ENCODE data around the gene DBH.

Gene DBH

DNA sequence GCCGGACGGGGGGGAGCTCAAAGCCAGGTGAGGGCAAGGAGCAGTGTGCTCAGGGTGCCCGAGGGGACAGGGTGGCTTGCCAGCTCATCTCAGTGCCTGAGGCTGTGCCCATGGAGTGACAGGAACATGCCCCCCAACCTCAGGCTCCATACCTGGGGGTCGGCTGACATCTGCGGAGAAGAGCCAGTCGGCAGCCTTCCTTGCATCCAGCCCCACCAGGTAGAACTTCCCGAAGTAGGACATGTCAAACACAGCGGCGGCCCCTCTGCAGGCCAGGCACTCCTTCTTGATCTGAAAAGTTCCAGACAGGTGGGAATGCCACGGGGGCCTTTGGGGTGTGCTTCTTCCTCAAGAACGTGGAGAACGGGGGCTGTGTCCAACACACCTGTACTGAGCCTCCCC lies 59.9 kb downstream of the DBH start (continued):
- TF ChIP-seq, protein P1, sequence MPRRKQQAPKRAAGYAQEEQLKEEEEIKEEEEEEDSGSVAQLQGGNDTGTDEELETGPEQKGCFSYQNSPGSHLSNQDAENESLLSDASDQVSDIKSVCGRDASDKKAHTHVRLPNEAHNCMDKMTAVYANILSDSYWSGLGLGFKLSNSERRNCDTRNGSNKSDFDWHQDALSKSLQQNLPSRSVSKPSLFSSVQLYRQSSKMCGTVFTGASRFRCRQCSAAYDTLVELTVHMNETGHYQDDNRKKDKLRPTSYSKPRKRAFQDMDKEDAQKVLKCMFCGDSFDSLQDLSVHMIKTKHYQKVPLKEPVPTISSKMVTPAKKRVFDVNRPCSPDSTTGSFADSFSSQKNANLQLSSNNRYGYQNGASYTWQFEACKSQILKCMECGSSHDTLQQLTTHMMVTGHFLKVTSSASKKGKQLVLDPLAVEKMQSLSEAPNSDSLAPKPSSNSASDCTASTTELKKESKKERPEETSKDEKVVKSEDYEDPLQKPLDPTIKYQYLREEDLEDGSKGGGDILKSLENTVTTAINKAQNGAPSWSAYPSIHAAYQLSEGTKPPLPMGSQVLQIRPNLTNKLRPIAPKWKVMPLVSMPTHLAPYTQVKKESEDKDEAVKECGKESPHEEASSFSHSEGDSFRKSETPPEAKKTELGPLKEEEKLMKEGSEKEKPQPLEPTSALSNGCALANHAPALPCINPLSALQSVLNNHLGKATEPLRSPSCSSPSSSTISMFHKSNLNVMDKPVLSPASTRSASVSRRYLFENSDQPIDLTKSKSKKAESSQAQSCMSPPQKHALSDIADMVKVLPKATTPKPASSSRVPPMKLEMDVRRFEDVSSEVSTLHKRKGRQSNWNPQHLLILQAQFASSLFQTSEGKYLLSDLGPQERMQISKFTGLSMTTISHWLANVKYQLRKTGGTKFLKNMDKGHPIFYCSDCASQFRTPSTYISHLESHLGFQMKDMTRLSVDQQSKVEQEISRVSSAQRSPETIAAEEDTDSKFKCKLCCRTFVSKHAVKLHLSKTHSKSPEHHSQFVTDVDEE (CRISPR knock-in tag; IDR thresholded peaks at IDR 0.05): no peak
- TF ChIP-seq GLIS3 (CRISPR knock-in tag; IDR thresholded peaks at IDR 0.05) (no peak), OSR1 (CRISPR knock-in tag; IDR thresholded peaks at IDR 0.05) (no peak), CSDC2 (CRISPR knock-in tag; IDR thresholded peaks at IDR 0.05) (no peak), ZFP3 (CRISPR knock-in tag; IDR thresholded peaks at IDR 0.05) (no peak)

DNA sequence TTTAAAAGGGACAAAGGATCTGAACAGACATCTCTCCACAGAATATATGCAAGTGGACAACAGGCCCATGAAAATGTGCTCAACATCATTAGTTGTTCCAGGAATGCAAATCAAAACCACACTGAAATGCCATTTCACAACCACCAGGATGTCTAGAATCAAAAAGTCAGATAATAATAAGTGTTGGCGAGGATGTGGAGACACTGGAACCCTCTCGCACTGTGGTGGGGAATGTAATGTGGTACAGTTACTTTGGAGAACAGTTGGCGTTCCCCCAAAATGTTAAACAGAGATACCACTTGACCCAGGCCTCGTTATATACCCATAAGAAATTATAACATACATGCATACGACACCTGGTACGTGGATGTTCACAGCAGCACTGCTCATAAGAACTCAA lies 63.4 kb downstream of the DBH start:
- ATAC-seq: no peak
- TF ChIP-seq ZNF565 (CRISPR knock-in tag; conservative IDR thresholded peaks at IDR 0.05; ENCODE audit: low read depth): no peak
- TF ChIP-seq, protein P2, sequence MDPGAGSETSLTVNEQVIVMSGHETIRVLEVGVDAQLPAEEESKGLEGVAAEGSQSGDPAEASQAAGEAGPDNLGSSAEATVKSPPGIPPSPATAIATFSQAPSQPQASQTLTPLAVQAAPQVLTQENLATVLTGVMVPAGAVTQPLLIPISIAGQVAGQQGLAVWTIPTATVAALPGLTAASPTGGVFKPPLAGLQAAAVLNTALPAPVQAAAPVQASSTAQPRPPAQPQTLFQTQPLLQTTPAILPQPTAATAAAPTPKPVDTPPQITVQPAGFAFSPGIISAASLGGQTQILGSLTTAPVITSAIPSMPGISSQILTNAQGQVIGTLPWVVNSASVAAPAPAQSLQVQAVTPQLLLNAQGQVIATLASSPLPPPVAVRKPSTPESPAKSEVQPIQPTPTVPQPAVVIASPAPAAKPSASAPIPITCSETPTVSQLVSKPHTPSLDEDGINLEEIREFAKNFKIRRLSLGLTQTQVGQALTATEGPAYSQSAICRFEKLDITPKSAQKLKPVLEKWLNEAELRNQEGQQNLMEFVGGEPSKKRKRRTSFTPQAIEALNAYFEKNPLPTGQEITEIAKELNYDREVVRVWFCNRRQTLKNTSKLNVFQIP (CRISPR knock-in tag; IDR thresholded peaks at IDR 0.05; ENCODE audit: borderline replicate concordance, low read depth): no peak
- no peak for TF ChIP-seq ZC3H10 (CRISPR knock-in tag; IDR thresholded peaks at IDR 0.05)
- TF ChIP-seq ARNTL (CRISPR knock-in tag; IDR thresholded peaks at IDR 0.05; ENCODE audit: borderline replicate concordance, low read depth): no peak
- TF ChIP-seq TOX (CRISPR knock-in tag; IDR thresholded peaks at IDR 0.05; ENCODE audit: borderline replicate concordance): no peak
- TF ChIP-seq SNAI2 (CRISPR knock-in tag; IDR thresholded peaks at IDR 0.05): no peak
- TF ChIP-seq ISL1 (CRISPR knock-in tag; IDR thresholded peaks at IDR 0.05): no peak
- TF ChIP-seq TCF4 (CRISPR knock-in tag; IDR thresholded peaks at IDR 0.05; ENCODE audit: borderline replicate concordance): no peak
- TF ChIP-seq ESRRG (CRISPR knock-in tag; IDR thresholded peaks at IDR 0.05): no peak
- no peak for TF ChIP-seq GLIS3 (CRISPR knock-in tag; IDR thresholded peaks at IDR 0.05)
- TF ChIP-seq CSDC2 (CRISPR knock-in tag; IDR thresholded peaks at IDR 0.05): no peak

DNA sequence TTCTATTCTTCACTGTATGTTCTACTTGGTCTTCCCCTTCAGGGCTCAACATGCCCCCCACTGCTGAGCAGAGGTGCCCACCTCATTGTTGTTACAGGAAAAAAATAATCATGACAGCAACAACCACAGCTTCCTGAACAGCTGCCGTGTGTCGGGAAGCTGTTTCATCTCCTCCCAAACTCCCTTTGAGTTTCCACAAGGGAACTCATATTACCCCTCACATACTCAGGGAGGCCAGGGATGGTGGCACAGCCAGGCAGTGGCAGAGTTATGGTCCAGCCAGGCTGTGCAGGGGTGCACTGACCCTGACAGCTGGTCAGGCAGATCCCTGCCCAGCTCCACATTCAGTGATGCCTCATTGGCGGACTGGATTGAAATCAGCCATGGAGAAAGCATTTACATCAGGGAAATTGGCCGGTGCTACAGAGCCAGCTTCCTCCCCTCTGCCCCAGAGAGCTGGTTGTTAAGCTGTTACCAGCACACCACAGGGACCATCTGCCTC lies 64.7 kb downstream of the DBH start:
- TF ChIP-seq, protein P1 (CRISPR knock-in tag; IDR thresholded peaks at IDR 0.05): no peak
- no peak for TF ChIP-seq PPARA (CRISPR knock-in tag; IDR thresholded peaks at IDR 0.05; ENCODE audit: borderline replicate concordance)
- no peak for TF ChIP-seq ZFP3 (CRISPR knock-in tag; IDR thresholded peaks at IDR 0.05)
- no peak for TF ChIP-seq RARB (CRISPR knock-in tag; IDR thresholded peaks at IDR 0.05)
- no peak for TF ChIP-seq OSR1 (CRISPR knock-in tag; IDR thresholded peaks at IDR 0.05)
- TF ChIP-seq TCF4 (CRISPR knock-in tag; IDR thresholded peaks at IDR 0.05; ENCODE audit: borderline replicate concordance): no peak
- TF ChIP-seq ZNF565 (CRISPR knock-in tag; conservative IDR thresholded peaks at IDR 0.05; ENCODE audit: low read depth): no peak
- no peak for TF ChIP-seq BACH2 (CRISPR knock-in tag; IDR thresholded peaks at IDR 0.05; ENCODE audit: borderline replicate concordance)
- TF ChIP-seq CSDC2 (CRISPR knock-in tag; IDR thresholded peaks at IDR 0.05): no peak
- TF ChIP-seq, protein P2 (CRISPR knock-in tag; IDR thresholded peaks at IDR 0.05; ENCODE audit: borderline replicate concordance, low read depth): no peak
- TF ChIP-seq GLIS3 (CRISPR knock-in tag; IDR thresholded peaks at IDR 0.05): no peak
- TF ChIP-seq, protein P3, sequence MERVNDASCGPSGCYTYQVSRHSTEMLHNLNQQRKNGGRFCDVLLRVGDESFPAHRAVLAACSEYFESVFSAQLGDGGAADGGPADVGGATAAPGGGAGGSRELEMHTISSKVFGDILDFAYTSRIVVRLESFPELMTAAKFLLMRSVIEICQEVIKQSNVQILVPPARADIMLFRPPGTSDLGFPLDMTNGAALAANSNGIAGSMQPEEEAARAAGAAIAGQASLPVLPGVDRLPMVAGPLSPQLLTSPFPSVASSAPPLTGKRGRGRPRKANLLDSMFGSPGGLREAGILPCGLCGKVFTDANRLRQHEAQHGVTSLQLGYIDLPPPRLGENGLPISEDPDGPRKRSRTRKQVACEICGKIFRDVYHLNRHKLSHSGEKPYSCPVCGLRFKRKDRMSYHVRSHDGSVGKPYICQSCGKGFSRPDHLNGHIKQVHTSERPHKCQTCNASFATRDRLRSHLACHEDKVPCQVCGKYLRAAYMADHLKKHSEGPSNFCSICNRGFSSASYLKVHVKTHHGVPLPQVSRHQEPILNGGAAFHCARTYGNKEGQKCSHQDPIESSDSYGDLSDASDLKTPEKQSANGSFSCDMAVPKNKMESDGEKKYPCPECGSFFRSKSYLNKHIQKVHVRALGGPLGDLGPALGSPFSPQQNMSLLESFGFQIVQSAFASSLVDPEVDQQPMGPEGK (CRISPR knock-in tag; IDR thresholded peaks at IDR 0.05; ENCODE audit: borderline replicate concordance): no peak
- TF ChIP-seq TOX (CRISPR knock-in tag; IDR thresholded peaks at IDR 0.05; ENCODE audit: borderline replicate concordance): no peak
- TF ChIP-seq, protein P4, sequence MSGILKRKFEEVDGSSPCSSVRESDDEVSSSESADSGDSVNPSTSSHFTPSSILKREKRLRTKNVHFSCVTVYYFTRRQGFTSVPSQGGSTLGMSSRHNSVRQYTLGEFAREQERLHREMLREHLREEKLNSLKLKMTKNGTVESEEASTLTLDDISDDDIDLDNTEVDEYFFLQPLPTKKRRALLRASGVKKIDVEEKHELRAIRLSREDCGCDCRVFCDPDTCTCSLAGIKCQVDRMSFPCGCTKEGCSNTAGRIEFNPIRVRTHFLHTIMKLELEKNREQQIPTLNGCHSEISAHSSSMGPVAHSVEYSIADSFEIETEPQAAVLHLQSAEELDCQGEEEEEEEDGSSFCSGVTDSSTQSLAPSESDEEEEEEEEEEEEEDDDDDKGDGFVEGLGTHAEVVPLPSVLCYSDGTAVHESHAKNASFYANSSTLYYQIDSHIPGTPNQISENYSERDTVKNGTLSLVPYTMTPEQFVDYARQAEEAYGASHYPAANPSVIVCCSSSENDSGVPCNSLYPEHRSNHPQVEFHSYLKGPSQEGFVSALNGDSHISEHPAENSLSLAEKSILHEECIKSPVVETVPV (CRISPR knock-in tag; IDR thresholded peaks at IDR 0.05): no peak
- TF ChIP-seq, protein P5, sequence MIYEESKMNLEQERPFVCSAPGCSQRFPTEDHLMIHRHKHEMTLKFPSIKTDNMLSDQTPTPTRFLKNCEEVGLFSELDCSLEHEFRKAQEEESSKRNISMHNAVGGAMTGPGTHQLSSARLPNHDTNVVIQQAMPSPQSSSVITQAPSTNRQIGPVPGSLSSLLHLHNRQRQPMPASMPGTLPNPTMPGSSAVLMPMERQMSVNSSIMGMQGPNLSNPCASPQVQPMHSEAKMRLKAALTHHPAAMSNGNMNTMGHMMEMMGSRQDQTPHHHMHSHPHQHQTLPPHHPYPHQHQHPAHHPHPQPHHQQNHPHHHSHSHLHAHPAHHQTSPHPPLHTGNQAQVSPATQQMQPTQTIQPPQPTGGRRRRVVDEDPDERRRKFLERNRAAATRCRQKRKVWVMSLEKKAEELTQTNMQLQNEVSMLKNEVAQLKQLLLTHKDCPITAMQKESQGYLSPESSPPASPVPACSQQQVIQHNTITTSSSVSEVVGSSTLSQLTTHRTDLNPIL (CRISPR knock-in tag; IDR thresholded peaks at IDR 0.05; ENCODE audit: low read depth): no peak
- TF ChIP-seq ZNF70 (CRISPR knock-in tag; IDR thresholded peaks at IDR 0.05): no peak
- no peak for TF ChIP-seq SNAI2 (CRISPR knock-in tag; IDR thresholded peaks at IDR 0.05)
- TF ChIP-seq ZNF8 (CRISPR knock-in tag; IDR thresholded peaks at IDR 0.05): no peak
- no peak for TF ChIP-seq ARNTL (CRISPR knock-in tag; IDR thresholded peaks at IDR 0.05; ENCODE audit: borderline replicate concordance, low read depth)
- no peak; the same call in 2 of the 3 replicates for ATAC-seq

All from SK-N-SH treated with all-trans-retinoic acid at 6 μM for 48 hours (cell line).